Measurements from ENCODE around the gene ACSF3.

GRCh38 chr16:89096768-89097391 is 3.2 kb downstream of the ACSF3 start:
- TF ChIP-seq, protein P1, sequence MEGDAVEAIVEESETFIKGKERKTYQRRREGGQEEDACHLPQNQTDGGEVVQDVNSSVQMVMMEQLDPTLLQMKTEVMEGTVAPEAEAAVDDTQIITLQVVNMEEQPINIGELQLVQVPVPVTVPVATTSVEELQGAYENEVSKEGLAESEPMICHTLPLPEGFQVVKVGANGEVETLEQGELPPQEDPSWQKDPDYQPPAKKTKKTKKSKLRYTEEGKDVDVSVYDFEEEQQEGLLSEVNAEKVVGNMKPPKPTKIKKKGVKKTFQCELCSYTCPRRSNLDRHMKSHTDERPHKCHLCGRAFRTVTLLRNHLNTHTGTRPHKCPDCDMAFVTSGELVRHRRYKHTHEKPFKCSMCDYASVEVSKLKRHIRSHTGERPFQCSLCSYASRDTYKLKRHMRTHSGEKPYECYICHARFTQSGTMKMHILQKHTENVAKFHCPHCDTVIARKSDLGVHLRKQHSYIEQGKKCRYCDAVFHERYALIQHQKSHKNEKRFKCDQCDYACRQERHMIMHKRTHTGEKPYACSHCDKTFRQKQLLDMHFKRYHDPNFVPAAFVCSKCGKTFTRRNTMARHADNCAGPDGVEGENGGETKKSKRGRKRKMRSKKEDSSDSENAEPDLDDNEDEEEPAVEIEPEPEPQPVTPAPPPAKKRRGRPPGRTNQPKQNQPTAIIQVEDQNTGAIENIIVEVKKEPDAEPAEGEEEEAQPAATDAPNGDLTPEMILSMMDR (IDR thresholded peaks at IDR 0.05): no peak
- no peak for TF ChIP-seq POLR2A (IDR thresholded peaks at IDR 0.05)
